Suprapubic skin (tissue), 4 donors: ENCODE data around the gene STRN4.

Experiments used
- EP300 ChIP-seq: sonication (generic); formaldehyde crosslinking; IDR thresholded peaks from one replicate; pipeline ENCODE4 v1.6.1; 2017; ENCODE audit warnings: antibody characterized with exemption
- POLR2AphosphoS5 ChIP-seq, 3 donors: sonication (generic); formaldehyde crosslinking; IDR thresholded peaks; one replicate each; pipeline ENCODE4 v1.6.1; 2017; ENCODE audit warnings: antibody characterized with exemption in 3 of 3

GRCh38 chr19:46733690-46734292 lies 12.5 kb downstream of the STRN4 start:
- TF ChIP-seq POLR2AphosphoS5 (IDR thresholded peaks at IDR 0.05) (no peak), EP300 (no peak)
